Activated naive CD4-positive, alpha-beta T cell treated with anti-CD3 and anti-CD28 coated beads for 36 hours (primary cell): ENCODE results near the gene HIPK2. TPM values are rescaled to one million over a fixed set of nuclear protein-coding genes. Genes with fewer than 3 reads are reported as not detected.

Source experiments
- CTCF ChIA-PET: fragments of 350-600 bp; sonication (Branson Sonifier 250); formaldehyde crosslinking; loops from one replicate; lab custom pipeline; 2021; ENCODE audit warnings: antibody characterized with exemption; lab: Charles Lee
- DNase-seq: peaks from one replicate; pipeline ENCODE4 v3.0.0-alpha.2; 2020
- H3K27ac Mint-ChIP-seq: one replicate; pipeline ENCODE4 v1.8.0; 2021; ENCODE audit warnings: mild to moderate bottlenecking, mixed read lengths
- H3K27me3 Mint-ChIP-seq: one replicate; pipeline ENCODE4 v1.8.0; 2021; ENCODE audit warnings: low read depth, mixed read lengths
- H3K36me3 Mint-ChIP-seq: one replicate; pipeline ENCODE4 v1.8.0; 2021; ENCODE audit warnings: low read depth, mixed read lengths
- H3K4me1 Mint-ChIP-seq: one replicate; pipeline ENCODE4 v1.8.0; 2021; ENCODE audit warnings: low read depth, mixed read lengths
- H3K4me3 Mint-ChIP-seq: one replicate; pipeline ENCODE4 v1.8.0; 2021; ENCODE audit warnings: mild to moderate bottlenecking, moderate library complexity, mixed read lengths
- H3K9me3 Mint-ChIP-seq: one replicate; pipeline ENCODE4 v1.8.0; 2021; ENCODE audit warnings: mixed read lengths
- intact Hi-C: fragments of 100-400 bp; cut with micrococcal nuclease; formaldehyde crosslinking; loops from one replicate; pipeline ENCODE4 v1.15.1; 2023
- total RNA-seq, 2 experiments: library from RNA; stranded (reverse); gene quantifications; one replicate each; pipeline ENCODE4 v1.2.3, GENCODE V29; 2021

HIPK2 gene
- total RNA-seq, 2 experiments from 2014 or later: 16.8 to 17.3 TPM

DNA sequence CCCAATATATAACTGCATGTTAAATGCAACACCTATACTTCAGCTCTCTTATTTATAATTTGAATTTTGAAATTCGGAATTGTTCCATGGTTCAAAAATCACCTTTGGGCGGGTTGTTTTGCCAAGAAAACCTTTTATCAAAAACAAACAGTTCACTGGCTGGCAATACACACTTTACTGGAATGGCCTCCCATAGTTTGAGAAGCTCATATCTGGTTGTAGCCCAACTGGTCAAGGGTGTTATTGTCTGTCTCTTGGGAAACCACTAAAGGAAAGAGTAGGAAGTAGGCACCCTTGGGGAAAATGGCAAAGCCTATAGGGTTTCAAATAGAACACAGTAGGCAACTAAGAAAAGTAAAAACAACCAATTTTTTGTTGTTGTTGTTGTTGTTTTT, 117.9 kb downstream of the HIPK2 start:
- intact Hi-C loops: no loop called here
- CTCF ChIA-PET: interaction anchor here (0.8 to 3.3 kb wide), 3 partner anchors 14 to 57 kb away, joined by 3 to 22 read pairs (median 5); no protein-coding TSS in a partner anchor
- H3K4me3 Mint-ChIP-seq: no peak overlapping the region
- peaks cover 15% of the 10 kb centered on the region for H3K4me1 Mint-ChIP-seq
- H3K27ac Mint-ChIP-seq: no peak overlapping the region
- H3K36me3 Mint-ChIP-seq: no peaks in the 10 kb centered on the region
- H3K27me3 Mint-ChIP-seq: no peaks in the 10 kb centered on the region
- no peak for DNase-seq
- H3K9me3 Mint-ChIP-seq: no peaks in the 10 kb centered on the region

DNA sequence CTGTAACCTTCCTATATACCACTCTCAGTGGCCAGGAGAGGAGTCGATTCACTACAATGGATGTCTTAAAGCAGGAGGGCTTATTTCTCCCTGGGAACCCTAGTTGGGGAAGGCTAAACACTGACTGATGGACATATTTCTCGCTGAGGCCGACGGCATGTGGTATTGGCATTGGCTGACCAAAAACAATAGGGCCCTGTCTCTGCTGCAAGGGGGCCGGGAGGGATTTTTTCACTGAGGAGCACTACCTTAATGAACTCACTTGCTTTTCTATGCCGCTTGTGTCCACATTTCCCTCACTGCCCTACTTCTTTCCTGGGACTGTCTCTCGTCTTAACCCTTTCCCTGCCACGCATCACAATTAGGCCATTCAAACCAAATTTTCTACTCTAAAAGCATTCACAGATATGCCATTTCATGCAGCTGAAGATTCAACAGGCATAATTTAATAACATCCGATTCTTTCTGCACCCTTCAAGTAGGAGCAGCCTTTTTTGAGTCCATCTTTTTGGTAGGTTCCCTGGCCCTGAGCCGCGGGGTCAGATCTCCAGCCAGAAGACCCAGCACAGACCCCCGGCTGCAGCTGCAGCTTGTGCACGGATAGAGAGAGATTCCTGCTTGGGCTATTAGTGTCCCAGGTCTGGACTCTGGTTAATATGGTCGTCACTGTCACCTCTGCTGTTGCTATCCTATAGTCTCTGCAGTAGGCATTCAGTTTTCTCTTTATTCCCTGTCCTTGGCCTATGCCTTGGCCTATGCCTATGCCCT, 118.7 kb downstream of the HIPK2 start:
- intact Hi-C loops: no loop called here

GRCh38 chr7:139658296-139658695, 119.5 kb downstream of the HIPK2 start:
- Mint-ChIP-seq H3K4me1 (peaks cover 12% of the 10 kb centered on the region), H3K9me3 (no peaks in the 10 kb centered on the region), H3K4me3 (no peak overlapping the region), H3K27me3 (no peaks in the 10 kb centered on the region), H3K36me3 (no peaks in the 10 kb centered on the region), H3K27ac (no peak overlapping the region)
- intact Hi-C loops: no loop called here
- CTCF ChIA-PET: no interaction called here
- no peak for DNase-seq

More for the DNA sequence above, 118.7 kb downstream of the HIPK2 start:
- DNase-seq: no peak
- CTCF ChIA-PET: interaction anchor here (0.8 to 3.3 kb wide), 3 partner anchors 13 to 56 kb away, joined by 3 to 22 read pairs (median 5); no protein-coding TSS in a partner anchor
- Mint-ChIP-seq H3K27ac (no peak overlapping the region), H3K36me3 (no peaks in the 10 kb centered on the region), H3K4me3 (no peak overlapping the region), H3K9me3 (no peaks in the 10 kb centered on the region), H3K4me1 (peaks cover 15% of the 10 kb centered on the region), H3K27me3 (no peaks in the 10 kb centered on the region)

- Mint-ChIP-seq H3K9me3 (no peaks in the 10 kb centered on the region), H3K27me3 (no peaks in the 10 kb centered on the region)
- CTCF ChIA-PET: no interaction called here
Observed at GRCh38 chr7:139657725-139658124, 120.1 kb downstream of the HIPK2 start.

DNA sequence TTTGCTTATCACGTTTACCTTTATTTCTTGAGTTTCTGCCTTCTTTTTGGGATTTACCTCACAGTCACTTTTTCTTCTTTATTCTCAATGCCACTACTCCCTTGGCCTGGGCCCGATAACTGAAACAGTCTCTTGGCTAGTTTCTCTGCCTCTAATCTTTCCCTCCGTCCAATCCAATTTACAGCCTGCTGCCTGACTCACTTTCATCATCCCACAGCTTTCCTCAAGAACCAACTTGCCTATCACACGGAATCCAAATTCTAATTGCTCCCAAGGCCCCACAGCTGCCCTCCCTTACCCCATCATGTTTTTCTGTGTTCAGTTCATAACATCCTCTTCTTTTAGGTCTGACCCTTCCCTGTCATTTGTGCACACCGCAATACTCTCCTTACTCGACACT, 121.4 kb downstream of the HIPK2 start:
- no peak for DNase-seq
- H3K4me3 Mint-ChIP-seq: no peak overlapping the region
- H3K9me3 Mint-ChIP-seq: no peaks in the 10 kb centered on the region
- intact Hi-C loops: no loop called here
- no peaks in the 10 kb centered on the region for H3K27me3 Mint-ChIP-seq
- CTCF ChIA-PET: no interaction called here
- peaks cover 8% of the 10 kb centered on the region for H3K4me1 Mint-ChIP-seq
- H3K27ac Mint-ChIP-seq: no peak overlapping the region
- no peaks in the 10 kb centered on the region for H3K36me3 Mint-ChIP-seq

More at GRCh38 chr7:139657725-139658124, 120.1 kb downstream of the HIPK2 start:
- Mint-ChIP-seq H3K4me3 (no peak overlapping the region), H3K36me3 (no peaks in the 10 kb centered on the region), H3K27ac (no peak overlapping the region), H3K4me1 (peaks cover 12% of the 10 kb centered on the region)
- no peak for DNase-seq
- intact Hi-C loops: no loop called here

- H3K9me3 Mint-ChIP-seq: no peaks in the 10 kb centered on the region
- peaks cover 9% of the 10 kb centered on the region for H3K4me1 Mint-ChIP-seq
- H3K4me3 Mint-ChIP-seq: no peak overlapping the region
- DNase-seq: no peak
- CTCF ChIA-PET: no interaction called here
- no peaks in the 10 kb centered on the region for H3K36me3 Mint-ChIP-seq
- no peak overlapping the region for H3K27ac Mint-ChIP-seq
- intact Hi-C loops: no loop called here
- H3K27me3 Mint-ChIP-seq: no peaks in the 10 kb centered on the region
Observed at GRCh38 chr7:139655305-139655704, 122.5 kb downstream of the HIPK2 start.

GRCh38 chr7:139654276-139655181, 123.3 kb downstream of the HIPK2 start:
- Mint-ChIP-seq H3K36me3 (no peaks in the 10 kb centered on the region), H3K27ac (no peak overlapping the region), H3K4me3 (no peak overlapping the region), H3K9me3 (no peaks in the 10 kb centered on the region), H3K27me3 (no peaks in the 10 kb centered on the region), H3K4me1 (peaks cover 12% of the 10 kb centered on the region)
- CTCF ChIA-PET: no interaction called here
- intact Hi-C loops: no loop called here
- DNase-seq: no peak

DNA sequence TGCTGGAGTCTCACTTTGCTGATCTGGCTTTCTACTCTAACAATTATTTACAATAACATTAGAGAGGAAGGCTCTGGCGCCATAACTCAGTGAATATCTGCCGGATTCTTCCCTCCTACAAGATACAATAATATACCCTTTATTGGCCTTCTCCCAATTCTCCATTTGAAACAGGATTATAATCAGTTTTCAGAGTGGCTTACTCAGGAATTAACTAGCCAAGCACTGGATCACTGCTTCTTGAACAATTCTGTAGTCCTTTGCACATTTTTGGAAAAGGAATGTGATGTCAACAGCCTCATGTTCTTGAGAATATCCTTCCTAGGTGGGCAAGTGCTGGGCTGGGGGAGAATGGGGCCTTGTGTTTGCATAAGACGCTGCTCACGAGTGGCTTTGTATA, 125.9 kb downstream of the HIPK2 start:
- Mint-ChIP-seq H3K27ac (no peak overlapping the region), H3K27me3 (no peaks in the 10 kb centered on the region), H3K9me3 (no peaks in the 10 kb centered on the region), H3K36me3 (no peaks in the 10 kb centered on the region), H3K4me1 (peaks cover 32% of the 10 kb centered on the region), H3K4me3 (no peak overlapping the region)
- intact Hi-C loops: no loop called here
- CTCF ChIA-PET: no interaction called here
- no peak for DNase-seq

DNA sequence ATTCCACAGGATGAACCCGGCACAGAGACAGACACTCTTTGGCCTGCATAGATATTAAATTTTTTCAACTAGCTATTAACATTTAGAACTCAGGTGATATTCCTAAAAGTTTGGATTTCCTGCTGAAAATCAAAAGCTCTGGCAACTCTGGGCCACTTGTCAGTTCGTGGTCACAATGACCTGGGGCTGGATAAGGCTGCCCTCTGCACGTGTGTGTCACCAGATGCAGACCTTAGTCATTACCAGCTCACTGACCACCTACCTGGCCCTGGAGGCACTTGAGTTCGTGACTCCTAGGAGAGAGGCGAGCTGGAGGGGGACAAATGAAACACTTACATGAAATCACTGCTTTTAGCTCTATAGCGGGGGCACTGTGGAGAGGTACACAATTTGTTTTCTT, 126.5 kb downstream of the HIPK2 start:
- no peak overlapping the region for H3K4me3 Mint-ChIP-seq
- H3K9me3 Mint-ChIP-seq: no peaks in the 10 kb centered on the region
- no peaks in the 10 kb centered on the region for H3K27me3 Mint-ChIP-seq
- CTCF ChIA-PET: interaction anchor here (0.6 kb wide), 1 partner anchor 258 kb away, joined by 3 read pairs; no protein-coding TSS in a partner anchor
- H3K4me1 Mint-ChIP-seq: peaks cover 37% of the 10 kb centered on the region
- H3K27ac Mint-ChIP-seq: no peak overlapping the region
- intact Hi-C loops: no loop called here
- DNase-seq: no peak
- no peaks in the 10 kb centered on the region for H3K36me3 Mint-ChIP-seq

GRCh38 chr7:139650429-139651100, 127.2 kb downstream of the HIPK2 start:
- DNase-seq: no peak
- no peak overlapping the region for H3K4me3 Mint-ChIP-seq
- intact Hi-C loops: no loop called here
- no peaks in the 10 kb centered on the region for H3K27me3 Mint-ChIP-seq
- no peak overlapping the region for H3K27ac Mint-ChIP-seq
- H3K9me3 Mint-ChIP-seq: no peaks in the 10 kb centered on the region
- no peaks in the 10 kb centered on the region for H3K36me3 Mint-ChIP-seq
- peaks cover 43% of the 10 kb centered on the region for H3K4me1 Mint-ChIP-seq
- CTCF ChIA-PET: interaction anchor here (0.6 to 0.7 kb wide), 2 partner anchors 259 to 350 kb away, joined by 3 read pairs; no protein-coding TSS in a partner anchor

DNA sequence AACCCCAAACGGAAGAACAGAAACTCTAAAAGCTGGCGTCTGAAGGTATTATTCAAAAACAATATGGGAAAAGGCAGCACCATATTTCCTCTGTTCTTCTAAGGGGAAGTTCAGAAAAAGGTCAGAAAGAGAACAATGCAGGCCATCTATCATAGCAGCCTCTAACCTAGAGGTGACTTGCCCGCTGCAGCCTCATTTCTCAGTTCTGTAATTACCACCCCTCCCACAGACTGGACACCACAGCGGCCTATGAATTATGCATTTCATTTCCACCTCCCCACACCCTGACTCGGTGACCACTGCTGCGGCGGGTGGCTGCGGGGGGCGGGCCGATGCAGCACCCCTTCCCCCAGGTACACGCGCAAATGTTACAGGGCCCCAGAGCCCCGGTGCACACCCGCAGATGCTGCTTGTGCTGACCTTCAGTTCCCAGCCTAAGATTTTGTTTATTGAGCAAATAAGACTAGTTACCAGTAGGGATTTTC, 128.8 kb downstream of the HIPK2 start:
- DNase-seq: peak; percentile 67
- Mint-ChIP-seq H3K36me3 (no peaks in the 10 kb centered on the region), H3K27me3 (no peaks in the 10 kb centered on the region), H3K9me3 (no peaks in the 10 kb centered on the region), H3K27ac (peak overlapping the region; percentile 34), H3K4me3 (peak overlapping the region; percentile 42), H3K4me1 (peaks cover 51% of the 10 kb centered on the region)
- CTCF ChIA-PET: interaction anchor here (0.8 to 5.7 kb wide), 6 partner anchors 11 to 354 kb away, joined by 3 to 120 read pairs (median 10); no protein-coding TSS in a partner anchor
- intact Hi-C loops: loop anchor here (1.0 to 5.0 kb wide), 5 partner anchors 24 to 653 kb away; no protein-coding TSS in a partner anchor
